GM21576 (cell line): ENCODE data around the gene IL10.

Experiments used
- ATAC-seq: cut with Tn5 transposase; IDR thresholded peaks from one replicate; pipeline ENCODE4 v1.9.1; 2021; ENCODE audit warnings: mild to moderate bottlenecking, moderate library complexity; ENCODE audit not compliant: unreplicated experiment

The IL10 gene

GRCh38 chr1:206737729-206738201, 34.5 kb downstream of the IL10 start:
- ATAC-seq, result no peak

GRCh38 chr1:206736878-206737728, 35.2 kb downstream of the IL10 start:
- no peak for ATAC-seq

- no peak for ATAC-seq
Observed at GRCh38 chr1:206735553-206736031, 36.7 kb downstream of the IL10 start.

- ATAC-seq, result no peak
Observed at GRCh38 chr1:206734499-206735142, 37.7 kb downstream of the IL10 start.

GRCh38 chr1:206732992-206733391, 39.3 kb downstream of the IL10 start:
- no peak for ATAC-seq

- no peak for ATAC-seq
Observed at GRCh38 chr1:206732508-206732907, 39.8 kb downstream of the IL10 start.

GRCh38 chr1:206729507-206729906, 42.8 kb downstream of the IL10 start:
- ATAC-seq, result no peak

- no peak for ATAC-seq
Observed at GRCh38 chr1:206729050-206729449, 43.2 kb downstream of the IL10 start.

- no peak for ATAC-seq
Observed at GRCh38 chr1:206728697-206728987, 43.7 kb downstream of the IL10 start.

- ATAC-seq, result no peak
Observed at GRCh38 chr1:206727981-206728696, 44.2 kb downstream of the IL10 start.

- ATAC-seq, result no peak
Observed at GRCh38 chr1:206725109-206725963, 47.0 kb downstream of the IL10 start.

GRCh38 chr1:206723805-206724472, 48.4 kb downstream of the IL10 start:
- ATAC-seq, result no peak

- ATAC-seq, result no peak
Observed at GRCh38 chr1:206723462-206723804, 48.9 kb downstream of the IL10 start.

GRCh38 chr1:206722751-206723461, 49.4 kb downstream of the IL10 start:
- no peak for ATAC-seq

- no peak for ATAC-seq
Observed at GRCh38 chr1:206721454-206721853, 50.8 kb downstream of the IL10 start.

GRCh38 chr1:206719169-206719839, 53.0 kb downstream of the IL10 start:
- peak; percentile 38 for ATAC-seq

- no peak for ATAC-seq
Observed at GRCh38 chr1:206717674-206717989, 54.7 kb downstream of the IL10 start.
